ENCODE measurements around the gene DNHD1.

GRCh38 chr11:6539748-6540268 is 42.7 kb downstream of the DNHD1 start:
- TF ChIP-seq EZH2phosphoT487 (IDR thresholded peaks at IDR 0.05; ENCODE audit: borderline replicate concordance), result no peak
- no peak for TF ChIP-seq CTCF (conservative IDR thresholded peaks at IDR 0.05; ENCODE audit: low read length)

All from Loucy (cell line).